Endothelial cell of umbilical vein (primary cell): ENCODE measurements around the gene MKNK1. TPM values are rescaled to one million over a fixed set of nuclear protein-coding genes. Genes with fewer than 3 reads are reported as not detected.

Experiments used
- BruUV-seq: library from RNA; stranded (reverse); fragments of 400-500 nt; replicated peaks from 2 replicates; lab custom pipeline; 2021; lab: Mats Ljungman, UMichigan
- CTCF ChIA-PET: fragments of 300-600, 350-600 bp; sonication (Branson Sonifier 250); formaldehyde crosslinking; loops from one replicate; lab custom pipeline; 2021; ENCODE audit warnings: antibody characterized with exemption, inconsistent platforms; lab: Charles Lee
- POLR2A ChIA-PET: fragments of 300-600, 350-600 bp; sonication (Branson Sonifier 250); formaldehyde crosslinking; loops from one replicate; lab custom pipeline; 2021; ENCODE audit warnings: antibody characterized with exemption, inconsistent platforms; lab: Charles Lee
- DNase-seq: peaks from one replicate; pipeline ENCODE4 v3.0.0-alpha.2; 2011; ENCODE audit warnings: low read depth, low spot score
- FAIRE-seq: peaks from 2 replicates; lab custom pipeline; 2011; peaks lifted over from hg19 to GRCh38; lab: Jason Lieb, UNC
- H2AFZ ChIP-seq: 2 replicates; pipeline ENCODE4 v1.6.0; 2012; ENCODE audit warnings: low read depth, low read length, control low read depth, inconsistent platforms
- H3K27ac ChIP-seq: 2 replicates; pipeline ENCODE4 v1.5.1; 2011; ENCODE audit warnings: low read depth, mild to moderate bottlenecking, control low read depth, low read length, moderate library complexity; ENCODE audit not compliant: insufficient read depth
- H3K27me3 ChIP-seq, 2 experiments: 2 replicates each; pipeline versions ENCODE4 v1.6.0 to v1.6.1; 2011; ENCODE audit warnings: low read length in 2 of 2, mixed read lengths in 1 of 2; ENCODE audit not compliant: control insufficient read depth in 2 of 2, insufficient read depth in 2 of 2
- H3K36me3 ChIP-seq, 2 experiments: 2 replicates in 1 of 2; 3 replicates in 1 of 2; pipeline ENCODE4 v1.5.1; 2011; ENCODE audit warnings: low read length in 2 of 2, mild to moderate bottlenecking in 1 of 2, moderate library complexity in 1 of 2; ENCODE audit not compliant: control insufficient read depth in 2 of 2, insufficient read depth in 2 of 2; ENCODE audit errors: extremely low read depth in 1 of 2
- H3K4me1 ChIP-seq: 3 replicates; pipeline ENCODE4 v1.5.1; 2011; ENCODE audit warnings: mild to moderate bottlenecking, low read length; ENCODE audit not compliant: control insufficient read depth, insufficient read depth; ENCODE audit errors: extremely low read depth
- H3K4me2 ChIP-seq: 2 replicates; pipeline ENCODE4 v1.6.1; 2011; ENCODE audit warnings: low read length, control low read depth, mixed read lengths; ENCODE audit not compliant: insufficient read depth
- H3K4me3 ChIP-seq, 3 experiments: fragments of 200-600 bp in 1 of 3; sonication (generic), shearing (Covaris generic) in 1 of 3; replicated peaks in 1 of 3; 2 replicates each; pipeline ENCODE4 v1.5.1; 2011 to 2016; ENCODE audit warnings: control low read depth in 3 of 3, low read length in 3 of 3, mild to moderate bottlenecking in 2 of 3, inconsistent platforms in 1 of 3, low read depth in 1 of 3, moderate library complexity in 1 of 3; ENCODE audit not compliant: insufficient read depth in 1 of 3
- H3K79me2 ChIP-seq: 2 replicates; pipeline ENCODE4 v1.6.0; 2012; ENCODE audit warnings: low read length, inconsistent platforms; ENCODE audit not compliant: control insufficient read depth, insufficient read depth
- H3K9ac ChIP-seq: replicated peaks from 2 replicates; pipeline ENCODE3; 2011; ENCODE audit warnings: low read length, control low read depth; ENCODE audit not compliant: insufficient read depth; ENCODE audit errors: extremely low read depth
- H3K9me1 ChIP-seq: replicated peaks from 3 replicates; pipeline ENCODE4 v1.6.0; 2011; ENCODE audit warnings: mild to moderate bottlenecking, low read length; ENCODE audit not compliant: control insufficient read depth, insufficient read depth; ENCODE audit errors: extremely low read depth
- H3K9me3 ChIP-seq: replicated peaks from 2 replicates; pipeline ENCODE4 v1.5.1; 2012; ENCODE audit warnings: low read length, inconsistent platforms; ENCODE audit not compliant: control insufficient read depth, insufficient read depth
- H4K20me1 ChIP-seq: replicated peaks from 2 replicates; pipeline ENCODE3; 2011; ENCODE audit warnings: mild to moderate bottlenecking, low read length; ENCODE audit not compliant: control insufficient read depth, insufficient read depth; ENCODE audit errors: extremely low read depth
- CTCF ChIP-seq, 2 donors: IDR thresholded peaks; 1 replicate in 1 of 2; 2 replicates in 1 of 2; pipeline ENCODE4 v1.5.1; 2011; ENCODE audit warnings: low read length in 2 of 2, mild to moderate bottlenecking in 2 of 2, moderate library complexity in 2 of 2, control low read depth in 1 of 2, inconsistent platforms in 1 of 2, low read depth in 1 of 2; ENCODE audit not compliant: insufficient read depth in 1 of 2; ENCODE audit errors: extremely low read depth in 1 of 2
- EZH2 ChIP-seq: IDR thresholded peaks from 2 replicates; pipeline ENCODE4 v1.6.1; 2012; ENCODE audit warnings: borderline replicate concordance, low read depth, mild to moderate bottlenecking, moderate library complexity, low read length, inconsistent platforms; ENCODE audit not compliant: severe bottlenecking
- FOS ChIP-seq: IDR thresholded peaks from 2 replicates; pipeline ENCODE4 v1.6.1; 2011; ENCODE audit warnings: mild to moderate bottlenecking, low read length, moderate library complexity, borderline replicate concordance; ENCODE audit not compliant: insufficient read depth
- GATA2 ChIP-seq: IDR thresholded peaks from 2 replicates; pipeline ENCODE4 v1.7.0; 2011; ENCODE audit warnings: low read depth, mild to moderate bottlenecking, moderate library complexity, mixed read lengths, low read length; ENCODE audit not compliant: insufficient read length, insufficient read depth
- JUN ChIP-seq: IDR thresholded peaks from 2 replicates; pipeline ENCODE4 v1.6.1; 2011; ENCODE audit warnings: borderline replicate concordance, low read depth; ENCODE audit not compliant: insufficient read length, insufficient read depth
- MAX ChIP-seq: IDR thresholded peaks from 2 replicates; pipeline ENCODE4 v1.6.1; 2011; ENCODE audit not compliant: insufficient read depth, insufficient read length
- MYC ChIP-seq: IDR thresholded peaks from one replicate; pipeline ENCODE4 v1.6.1; 2011; ENCODE audit warnings: mild to moderate bottlenecking, low read depth, low read length
- POLR2A ChIP-seq: IDR thresholded peaks from 2 replicates; pipeline ENCODE4 v1.6.1; 2012; ENCODE audit warnings: low read depth, mild to moderate bottlenecking, control low read depth, low read length
- POLR2AphosphoS5 ChIP-seq: IDR thresholded peaks from 2 replicates; pipeline ENCODE4 v1.6.1; 2012; ENCODE audit warnings: low read depth, mild to moderate bottlenecking, control low read depth, low read length, moderate library complexity; ENCODE audit not compliant: insufficient read depth
- dilution Hi-C: fragments of 300-500 bp; cut with MboI; formaldehyde crosslinking; loops from one replicate; pipeline ENCODE4 v1.15.0; 2019; ENCODE audit warnings: low sequenced_read_pairs; ENCODE audit not compliant: extremely low pct_ligation_motif_present
- intact Hi-C: fragments of 100-400 bp; cut with micrococcal nuclease; formaldehyde crosslinking; loops from one replicate; pipeline ENCODE4 v1.10.0; 2022
- polyA plus RNA-seq, 4 experiments: library from polyadenylated mRNA; depleted of rRNA in 3 of 4; stranded (reverse) in 3 of 4; unstranded in 1 of 4; fragments of >200 nt; gene quantifications; 2 replicates each; pipeline versions ENCODE4 v1.2.1 to v1.2.3, GENCODE V29; 2011 to 2012; ENCODE audit warnings: missing spikeins in 1 of 4
- total RNA-seq: library from RNA; stranded (reverse); gene quantifications from 2 replicates; pipeline ENCODE4 v1.2.3, GENCODE V29; 2021

Gene MKNK1
- total and polyA plus RNA-seq, 2 donors (not counting 3 experiments of a cell fraction or from before 2014, with no cell fraction given) = 32.9 to 42.6 TPM

GRCh38 chr1:46650491-46650890 is 46.4 kb upstream of the MKNK1 start:
- TF ChIP-seq CTCF (IDR thresholded peaks at IDR 0.05; ENCODE audit: extremely low read depth in 1 of 2, insufficient read depth in 1 of 2, low read depth in 1 of 2, low read length in 2 of 2) (no peak), POLR2AphosphoS5 (no peak), GATA2 (no peak), MAX (no peak), EZH2 (no peak), FOS (no peak), MYC (no peak), POLR2A (no peak), JUN (no peak)
- no peak for FAIRE-seq
- no peak for DNase-seq
- POLR2A ChIA-PET = interaction anchor here (0.6 kb wide), 1 partner anchor 23 kb away, joined by 4 read pairs; no protein-coding TSS in a partner anchor
- BruUV-seq = no TSS peak
- Histone ChIP-seq H3K9me1 (no peaks in the 10 kb centered on the region), H3K9me3 (no peaks in the 10 kb centered on the region), H3K36me3 (peaks cover 2 to 4% of the 10 kb centered on the region in 2 experiments), H3K4me1 (no peaks in the 10 kb centered on the region), H3K27ac (no peak overlapping the region), H3K4me3 (no peak overlapping the region), H3K9ac (no peak overlapping the region), H3K79me2 (no peaks in the 10 kb centered on the region), H3K4me2 (no peak overlapping the region), H4K20me1 (no peaks in the 10 kb centered on the region), H3K27me3 (no peaks in the 10 kb centered on the region), H2AFZ (no peak overlapping the region)
- intact Hi-C loops (no loop called here), dilution Hi-C loops (no loop called here)
- CTCF ChIA-PET = no interaction called here
